H9 (cell line): ENCODE measurements around the gene SCD. TPM values are rescaled to one million over a fixed set of nuclear protein-coding genes. Genes with fewer than 3 reads are reported as not detected.

ENCODE experiments used
- DNase-seq: peaks from one replicate; pipeline ENCODE4 v3.0.0-alpha.2; 2017
- H2AFZ ChIP-seq: one replicate; pipeline ENCODE4 v1.6.1; 2013; ENCODE audit warnings: mild to moderate bottlenecking, low read length, control low read depth, moderate library complexity
- H2AK5ac ChIP-seq: 2 replicates; pipeline ENCODE4 v1.6.1; 2013; ENCODE audit warnings: low read length, control low read depth, mixed read lengths; ENCODE audit not compliant: insufficient read length
- H2BK120ac ChIP-seq: one replicate; pipeline ENCODE4 v1.6.1; 2013; ENCODE audit warnings: low read depth, mild to moderate bottlenecking, low read length, control low read depth, inconsistent platforms; ENCODE audit not compliant: poor library complexity, severe bottlenecking
- H2BK12ac ChIP-seq: 2 replicates; pipeline ENCODE4 v1.6.1; 2013; ENCODE audit warnings: low read length, control low read depth, mixed read lengths, low read depth; ENCODE audit not compliant: insufficient read length
- H2BK15ac ChIP-seq: 2 replicates; pipeline ENCODE4 v1.6.1; 2013; ENCODE audit warnings: low read depth, low read length, control low read depth
- H2BK20ac ChIP-seq: one replicate; pipeline ENCODE4 v1.6.1; 2013; ENCODE audit warnings: low read depth, mild to moderate bottlenecking, low read length, control low read depth, inconsistent platforms; ENCODE audit not compliant: poor library complexity, severe bottlenecking
- H2BK5ac ChIP-seq: 2 replicates; pipeline ENCODE4 v1.6.1; 2013; ENCODE audit warnings: low read length, control low read depth, mixed read lengths; ENCODE audit not compliant: insufficient read length
- H3K14ac ChIP-seq: 2 replicates; pipeline ENCODE4 v1.6.1; 2013; ENCODE audit warnings: low read length, control low read depth; ENCODE audit not compliant: insufficient read depth
- H3K18ac ChIP-seq: 2 replicates; pipeline ENCODE4 v1.6.1; 2013; ENCODE audit warnings: low read depth, mild to moderate bottlenecking, mixed read lengths, low read length, control low read depth; ENCODE audit not compliant: insufficient read length
- H3K23ac ChIP-seq: 2 replicates; pipeline ENCODE4 v1.6.1; 2013; ENCODE audit warnings: low read length, control low read depth, mixed read lengths, low read depth; ENCODE audit not compliant: insufficient read length
- H3K23me2 ChIP-seq: 2 replicates; pipeline ENCODE4 v1.6.1; 2013; ENCODE audit warnings: low read depth, mild to moderate bottlenecking, mixed read lengths, low read length, control low read depth; ENCODE audit not compliant: insufficient read length, poor library complexity, severe bottlenecking
- H3K27ac ChIP-seq: 2 replicates; pipeline ENCODE4 v1.5.1; 2013; ENCODE audit warnings: low read length, control low read depth, mixed read lengths, low read depth; ENCODE audit not compliant: insufficient read length
- H3K27me3 ChIP-seq: 2 replicates; pipeline ENCODE4 v1.6.1; 2013; ENCODE audit warnings: low read length, control low read depth, inconsistent platforms; ENCODE audit not compliant: insufficient read depth
- H3K4ac ChIP-seq: 2 replicates; pipeline ENCODE4 v1.6.1; 2013; ENCODE audit warnings: low read depth, mild to moderate bottlenecking, control low read depth, inconsistent platforms, low read length, moderate library complexity
- H3K4me1 ChIP-seq: 2 replicates; pipeline ENCODE4 v1.6.1; 2013; ENCODE audit warnings: low read length, control low read depth, inconsistent platforms; ENCODE audit not compliant: insufficient read depth
- H3K4me2 ChIP-seq: 2 replicates; pipeline ENCODE4 v1.6.1; 2013; ENCODE audit warnings: low read length, control low read depth, mixed read lengths; ENCODE audit not compliant: insufficient read length, insufficient read depth
- H3K56ac ChIP-seq: 2 replicates; pipeline ENCODE4 v1.6.1; 2013; ENCODE audit warnings: low read depth, mild to moderate bottlenecking, mixed read lengths, low read length, control low read depth; ENCODE audit not compliant: insufficient read length
- H3K79me1 ChIP-seq: 2 replicates; pipeline ENCODE4 v1.6.1; 2013; ENCODE audit warnings: low read depth, mild to moderate bottlenecking, moderate library complexity, low read length, control low read depth, inconsistent platforms; ENCODE audit not compliant: insufficient read depth, poor library complexity, severe bottlenecking
- H3K79me2 ChIP-seq: 2 replicates; pipeline ENCODE4 v1.6.1; 2013; ENCODE audit warnings: low read length, control low read depth, inconsistent platforms; ENCODE audit not compliant: insufficient read depth
- H3K9ac ChIP-seq: 2 replicates; pipeline ENCODE4 v1.6.1; 2013; ENCODE audit warnings: low read length, control low read depth, mixed read lengths; ENCODE audit not compliant: insufficient read length; ENCODE audit errors: extremely low read depth
- H3K9me3 ChIP-seq: one replicate; pipeline ENCODE4 v1.6.1; 2013; ENCODE audit warnings: low read depth, low read length, inconsistent platforms; ENCODE audit not compliant: control insufficient read depth
- H3T11ph ChIP-seq: one replicate; pipeline ENCODE4 v1.6.1; 2013; ENCODE audit warnings: mild to moderate bottlenecking, low read length, control low read depth, inconsistent platforms
- H4K20me1 ChIP-seq: one replicate; pipeline ENCODE4 v1.6.1; 2013; ENCODE audit not compliant: control insufficient read depth, insufficient read length, insufficient read depth
- H4K5ac ChIP-seq: 2 replicates; pipeline ENCODE4 v1.6.1; 2013; ENCODE audit warnings: low read depth, mild to moderate bottlenecking, mixed read lengths, low read length, control low read depth; ENCODE audit not compliant: insufficient read length
- H4K8ac ChIP-seq: replicated peaks from 2 replicates; pipeline ENCODE4 v1.6.1; 2013; ENCODE audit warnings: low read length, control low read depth, mixed read lengths, low read depth; ENCODE audit not compliant: insufficient read length
- H4K91ac ChIP-seq: 2 replicates; pipeline ENCODE4 v1.6.1; 2013; ENCODE audit warnings: low read depth, mild to moderate bottlenecking, moderate library complexity, mixed read lengths, low read length, control low read depth; ENCODE audit not compliant: insufficient read length
- H3K27ac Mint-ChIP-seq, 3 experiments: 2 replicates in 2 of 3; 3 replicates in 1 of 3; pipeline ENCODE4 v1.8.0; 2020 to 2021; ENCODE audit warnings: mixed read lengths in 3 of 3, mild to moderate bottlenecking in 1 of 3, moderate library complexity in 1 of 3
- H3K27me3 Mint-ChIP-seq: 2 replicates; pipeline ENCODE4 v1.8.0; 2021; ENCODE audit warnings: low read depth, mild to moderate bottlenecking, moderate library complexity, mixed read lengths
- H3K36me3 Mint-ChIP-seq, 3 experiments: 2 replicates in 2 of 3; 3 replicates in 1 of 3; pipeline ENCODE4 v1.8.0; 2020 to 2021; ENCODE audit warnings: low read depth in 3 of 3, mixed read lengths in 3 of 3; ENCODE audit not compliant: insufficient read depth in 1 of 3
- H3K4me1 Mint-ChIP-seq, 2 experiments: 2 replicates each; pipeline ENCODE4 v1.8.0; 2020; ENCODE audit warnings: mixed read lengths in 2 of 2
- H3K4me3 Mint-ChIP-seq, 2 experiments: 2 replicates in 1 of 2; 3 replicates in 1 of 2; pipeline ENCODE4 v1.8.0; 2020 to 2021; ENCODE audit warnings: mild to moderate bottlenecking in 2 of 2, mixed read lengths in 2 of 2, moderate library complexity in 1 of 2
- H3K9me3 Mint-ChIP-seq, 2 experiments: 2 replicates in 1 of 2; 3 replicates in 1 of 2; pipeline ENCODE4 v1.8.0; 2020; ENCODE audit warnings: mild to moderate bottlenecking in 2 of 2, mixed read lengths in 2 of 2, moderate library complexity in 1 of 2
- CTCF ChIP-seq: fragments of 200-600 bp; sonication (generic); conservative IDR thresholded peaks from 3 replicates; pipeline ENCODE4 v1.8.0; 2021; ENCODE audit warnings: antibody characterized with exemption, mild to moderate bottlenecking
- WGBS: extraction: QIAGEN DNeasy Blood & Tissue Kit; methylation state at CpG from one replicate; pipeline ENCODE4 v1.1.7; 2013; ENCODE audit warnings: missing lambda C conversion rate, low lambda C conversion rate, mixed read lengths; ENCODE audit not compliant: insufficient read length; ENCODE audit errors: extremely low coverage; 5-methylcytosine and 5-hydroxymethylcytosine counted together
- total RNA-seq: library from RNA; stranded (reverse); gene quantifications from 2 replicates; pipeline ENCODE4 v1.2.1, GENCODE V29; 2021

Gene SCD
- total RNA-seq, 1 experiment from 2014 or later, result 354 TPM

GRCh38 chr10:100315615-100316014, 31.4 kb upstream of the SCD start:
- H3K79me2 ChIP-seq, result no peaks in the 10 kb centered on the region
- H2BK12ac ChIP-seq, result no peak overlapping the region
- no peak overlapping the region for H2AK5ac ChIP-seq
- no peak overlapping the region for H2BK5ac ChIP-seq
- H2BK20ac ChIP-seq, result no peak overlapping the region
- no peak overlapping the region for H4K5ac ChIP-seq
- H3K18ac ChIP-seq, result no peak overlapping the region
- H3K23ac ChIP-seq, result no peak overlapping the region
- no peak overlapping the region for H3K27ac Mint-ChIP-seq
- H3K4me1 ChIP-seq, result no peaks in the 10 kb centered on the region
- no peak overlapping the region for H2BK120ac ChIP-seq
- H3K9ac ChIP-seq, result no peak overlapping the region
- no peak overlapping the region for H4K8ac ChIP-seq
- no peak overlapping the region for H3K4me3 Mint-ChIP-seq
- no peak overlapping the region for H2BK15ac ChIP-seq
- no peaks in the 10 kb centered on the region for H4K20me1 ChIP-seq
- no peak overlapping the region for H3K27ac ChIP-seq
- no peak overlapping the region for H3K4ac ChIP-seq
- H3K56ac ChIP-seq, result no peak overlapping the region
- no peak overlapping the region for H4K91ac ChIP-seq
- no peaks in the 10 kb centered on the region for H3K79me1 ChIP-seq
- no peak overlapping the region for H2AFZ ChIP-seq
- H3K14ac ChIP-seq, result no peak overlapping the region
- H3K9me3 ChIP-seq, result no peaks in the 10 kb centered on the region
- H3K36me3 Mint-ChIP-seq, result no peaks in the 10 kb centered on the region
- no peak overlapping the region for H3T11ph ChIP-seq
- peaks cover 2 to 4% of the 10 kb centered on the region in 2 experiments; a peak in 1 of 4 replicates for H3K4me1 Mint-ChIP-seq
- no peak overlapping the region for H3K4me2 ChIP-seq
- no peaks in the 10 kb centered on the region for H3K9me3 Mint-ChIP-seq
- no peaks in the 10 kb centered on the region for H3K27me3 ChIP-seq
- no peak for DNase-seq
- H3K23me2 ChIP-seq, result no peaks in the 10 kb centered on the region
- H3K27me3 Mint-ChIP-seq, result peaks cover 33% of the 10 kb centered on the region
- TF ChIP-seq CTCF, result no peak
- no CpG with 5 or more reads among the region's 4 CpGs for WGBS
